NCI-H510A treated with DMSO at 0.1 percent for 48 hours (cell line): ENCODE data around the gene CRYGD.
"Not testable (repeated sequence)": the region's sequence is repeated elsewhere in the genome, so short reads cannot be mapped to it uniquely, and the experiment has no call there.

ENCODE experiments used
- DNase-seq: peaks from one replicate; lab custom pipeline; 2025; lab: John Stamatoyannopoulos, UW

The CRYGD gene

DNA sequence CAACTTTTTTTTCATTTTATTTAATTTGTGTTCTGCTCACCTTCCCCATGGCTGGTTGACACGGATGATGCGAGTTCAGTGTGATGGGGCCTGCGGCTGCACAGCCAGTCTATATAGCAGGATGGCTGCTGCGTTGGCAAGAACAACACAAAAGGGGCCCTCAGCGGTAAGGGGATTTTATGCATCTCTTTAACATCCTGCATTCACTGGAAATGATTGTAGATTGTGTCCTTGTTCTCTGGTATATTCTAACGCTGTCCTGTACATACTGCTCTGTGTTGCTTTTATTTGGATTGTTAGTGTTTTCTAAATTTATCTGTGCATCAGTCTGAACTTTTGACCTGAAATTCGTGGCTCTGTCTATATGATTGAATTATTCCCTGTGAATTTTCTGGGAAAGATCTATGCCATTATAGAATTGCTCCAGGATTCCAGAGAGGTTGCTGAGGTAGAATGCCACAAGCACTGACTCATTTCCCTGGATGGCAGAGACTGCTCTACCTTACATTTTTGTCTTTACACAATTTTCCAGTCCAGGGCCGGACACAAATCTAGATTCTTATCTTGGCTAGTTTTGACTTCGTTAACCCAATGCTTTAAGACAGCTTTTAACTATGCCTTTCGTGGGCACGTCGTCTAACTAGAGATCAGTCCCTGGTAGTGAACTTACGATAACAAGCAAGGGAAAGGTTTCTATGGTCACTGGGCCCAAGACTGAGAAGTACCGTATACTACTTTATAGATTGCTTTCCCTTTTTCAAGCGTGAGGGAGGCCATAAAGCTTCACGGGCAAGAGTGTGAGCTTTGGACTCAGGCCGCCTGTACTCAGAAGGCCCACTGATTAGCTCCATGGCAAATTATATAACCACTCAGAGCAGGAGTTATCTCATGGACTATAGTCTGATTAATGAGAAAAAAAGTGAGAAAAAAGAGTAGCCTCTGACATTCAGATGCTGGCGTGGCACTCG, 5.7 kb upstream of the CRYGD start, which contains the start of gene CRYGC:
Gene CRYGC (minus strand): TSS at position 85 of the 968 bp plus-strand sequence. CDS start 36 bp downstream, at position 49.
- DNase-seq, result no peak

DNA sequence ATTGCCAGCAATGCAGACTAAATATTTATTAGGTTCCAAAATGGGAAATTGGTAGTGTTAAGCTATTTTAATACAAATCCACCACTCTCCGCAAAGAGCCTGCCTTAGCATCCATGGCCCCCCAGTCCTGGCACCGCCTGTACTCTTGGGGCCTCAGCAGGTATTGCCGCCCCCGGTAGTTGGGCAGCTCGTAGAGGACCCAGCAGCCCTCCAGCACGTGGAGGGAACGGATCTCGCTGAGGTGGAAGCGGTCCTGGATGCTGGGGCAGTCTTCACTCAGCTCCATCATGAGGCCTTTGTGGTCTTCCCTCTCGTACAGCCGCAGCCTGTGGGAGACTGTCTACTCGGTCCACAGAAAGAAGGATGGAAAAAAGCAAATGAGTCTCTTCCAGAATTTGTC, 3.8 kb upstream of the CRYGD start:
- DNase-seq, result no peak

DNA sequence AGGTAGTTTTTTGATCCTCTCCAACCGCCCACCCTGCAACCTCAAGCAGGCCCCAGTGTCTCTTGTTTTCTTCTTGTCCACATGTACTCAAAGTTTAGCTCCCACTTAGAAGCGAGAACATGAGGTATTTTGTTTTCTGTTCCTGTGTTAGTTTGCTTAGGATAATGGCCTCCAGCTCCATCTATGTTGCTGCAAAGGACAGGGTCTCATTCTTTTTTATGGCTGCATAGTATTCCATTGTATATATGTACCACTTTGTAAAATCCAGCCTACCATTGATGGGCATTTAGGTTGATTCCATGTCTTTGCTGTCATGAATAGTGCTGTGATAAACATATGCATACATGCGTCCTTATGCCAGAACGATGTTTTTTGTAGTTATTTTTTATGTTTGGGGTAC, 2.8 kb upstream of the CRYGD start:
- no peak for DNase-seq

DNA sequence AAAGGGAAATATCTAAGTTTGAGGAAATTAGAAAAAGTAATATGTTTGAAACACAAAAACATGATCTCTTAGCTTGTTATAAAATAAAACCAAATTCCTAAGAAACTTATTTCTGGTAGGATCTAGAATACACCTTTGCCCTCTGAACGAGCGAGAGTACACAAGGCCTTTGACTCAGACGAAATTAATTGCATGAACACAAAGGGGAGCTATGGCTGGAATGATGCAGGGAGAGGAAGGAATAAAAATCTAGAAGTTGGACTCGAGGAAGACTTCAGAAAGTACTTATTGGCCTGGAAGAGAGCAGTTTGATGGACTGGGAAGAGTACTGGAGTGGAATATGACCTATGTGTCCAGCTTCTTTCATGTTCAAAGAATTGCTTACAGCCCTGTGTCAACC, 927 bp upstream of the CRYGD start:
- DNase-seq, result no peak

DNA sequence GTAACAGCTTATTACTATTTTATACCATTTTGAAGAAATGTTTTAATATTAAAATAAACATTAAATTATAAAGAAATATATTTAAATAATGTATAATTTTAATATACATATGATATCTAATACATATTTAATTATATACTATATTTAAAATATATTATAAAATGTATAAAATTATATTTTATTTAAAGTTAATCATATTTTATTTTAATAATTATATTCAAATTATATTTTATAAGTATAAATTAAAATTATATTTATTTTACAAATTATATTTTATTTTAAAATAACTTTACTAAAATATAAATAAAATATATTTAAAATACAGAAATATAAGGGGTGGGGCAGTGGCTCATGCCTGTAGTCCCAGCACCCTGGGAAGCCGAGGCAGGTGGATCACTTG, 2.1 kb downstream of the CRYGD start:
- DNase-seq, result no peak

DNA sequence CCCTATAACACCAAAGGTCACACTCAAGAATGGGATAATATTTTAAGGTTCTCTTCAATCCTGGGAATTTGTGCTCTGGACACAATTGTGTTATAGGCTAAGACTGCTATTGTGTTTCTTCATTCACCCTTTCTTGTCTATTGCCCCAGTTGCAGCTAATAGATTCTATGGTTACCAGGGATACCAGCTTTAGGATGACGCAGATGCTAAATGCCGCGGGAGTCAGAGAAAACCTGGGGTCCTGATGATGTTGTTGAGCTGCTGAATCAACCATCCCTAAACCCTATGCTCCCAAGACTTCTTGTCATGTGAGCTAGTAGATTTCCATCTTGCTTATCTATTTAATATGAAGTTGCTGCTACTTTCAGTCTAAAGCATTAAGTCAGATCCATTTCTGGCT, 5.4 kb downstream of the CRYGD start:
- no peak for DNase-seq

DNA sequence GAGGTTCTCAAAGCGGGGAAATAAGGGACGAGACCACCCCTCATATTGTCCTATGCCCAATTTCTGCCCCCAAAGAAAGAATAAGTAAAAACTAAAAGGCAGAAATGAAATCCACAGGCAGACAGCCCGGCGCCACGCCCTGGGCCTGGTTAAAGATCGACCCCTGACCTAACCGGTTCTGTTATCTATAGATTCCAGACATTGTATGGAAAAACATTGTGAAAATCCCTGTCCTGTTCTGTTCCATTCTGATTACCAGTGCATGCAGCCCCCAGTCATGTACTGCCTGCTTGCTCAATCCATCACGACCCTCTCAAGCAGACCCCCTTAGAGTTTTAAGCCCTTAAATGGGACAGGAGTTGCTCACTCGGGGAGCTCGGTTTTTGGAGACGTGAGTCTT, 6.9 kb downstream of the CRYGD start:
- DNase-seq, result not testable (repeated sequence)

DNA sequence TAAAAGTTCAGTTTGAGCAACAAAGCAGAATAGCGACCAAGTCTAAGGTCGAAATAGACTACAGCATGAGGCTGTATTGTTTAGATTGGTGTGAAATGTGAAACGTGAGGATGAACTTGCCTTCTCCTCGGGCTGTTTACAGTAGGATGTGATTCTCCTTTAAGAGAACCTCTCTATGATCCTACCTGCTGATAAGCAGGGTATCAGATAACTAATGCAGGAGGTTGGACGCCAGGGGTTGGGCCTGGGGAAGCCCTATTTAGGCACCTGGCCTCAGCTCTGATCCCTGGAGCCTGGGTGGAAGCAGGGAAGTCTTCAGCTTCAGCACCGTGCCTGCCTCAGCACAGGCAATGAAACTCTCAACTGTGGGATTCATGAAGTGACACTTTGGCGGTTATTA, 11.4 kb downstream of the CRYGD start:
- peak; percentile 85 for DNase-seq

DNA sequence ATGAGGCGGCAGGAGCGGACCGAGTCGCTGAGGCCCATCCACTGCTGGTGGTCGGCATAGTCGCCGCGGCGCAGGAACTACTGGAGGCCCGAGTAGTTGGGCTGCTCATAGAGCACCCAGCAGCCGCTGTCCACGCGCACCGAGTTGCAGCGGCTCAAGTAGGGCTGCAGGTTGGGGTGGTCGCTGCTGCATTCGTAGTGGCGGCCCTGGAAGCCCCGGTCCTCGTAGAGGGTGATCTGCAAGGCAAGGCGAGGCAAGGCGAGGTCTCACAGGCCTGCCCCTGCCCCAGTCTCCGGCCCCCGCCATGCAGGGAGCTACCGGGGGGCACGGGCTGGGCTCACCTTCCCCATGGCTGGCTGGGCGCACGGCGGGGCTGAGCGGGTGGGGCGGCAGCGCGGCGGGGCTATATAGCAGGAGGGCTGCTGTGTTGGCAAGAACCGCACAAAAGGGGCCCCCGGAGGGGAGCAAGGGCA, 12.0 kb downstream of the CRYGD start:
- not testable (repeated sequence) for DNase-seq

DNA sequence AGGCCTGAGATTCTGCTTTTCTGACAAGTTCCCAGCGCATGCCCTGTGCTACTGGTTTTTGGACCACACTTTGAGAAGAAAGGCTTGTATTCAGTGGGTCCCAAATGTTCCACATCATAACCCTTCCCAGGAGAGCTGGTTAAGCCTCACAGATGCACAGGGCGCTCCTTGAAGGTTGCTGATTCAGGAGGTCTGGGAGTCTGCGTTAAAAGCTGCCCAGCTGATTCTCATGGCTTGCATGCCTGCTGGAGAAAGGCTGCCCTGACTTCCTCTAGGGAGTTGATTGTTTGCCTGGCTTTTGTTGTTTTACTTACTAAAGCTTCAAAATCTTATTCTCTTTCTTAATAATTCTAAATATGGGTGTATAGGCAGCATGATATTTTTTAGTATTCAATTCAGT, 20.7 kb downstream of the CRYGD start:
- DNase-seq, result no peak

DNA sequence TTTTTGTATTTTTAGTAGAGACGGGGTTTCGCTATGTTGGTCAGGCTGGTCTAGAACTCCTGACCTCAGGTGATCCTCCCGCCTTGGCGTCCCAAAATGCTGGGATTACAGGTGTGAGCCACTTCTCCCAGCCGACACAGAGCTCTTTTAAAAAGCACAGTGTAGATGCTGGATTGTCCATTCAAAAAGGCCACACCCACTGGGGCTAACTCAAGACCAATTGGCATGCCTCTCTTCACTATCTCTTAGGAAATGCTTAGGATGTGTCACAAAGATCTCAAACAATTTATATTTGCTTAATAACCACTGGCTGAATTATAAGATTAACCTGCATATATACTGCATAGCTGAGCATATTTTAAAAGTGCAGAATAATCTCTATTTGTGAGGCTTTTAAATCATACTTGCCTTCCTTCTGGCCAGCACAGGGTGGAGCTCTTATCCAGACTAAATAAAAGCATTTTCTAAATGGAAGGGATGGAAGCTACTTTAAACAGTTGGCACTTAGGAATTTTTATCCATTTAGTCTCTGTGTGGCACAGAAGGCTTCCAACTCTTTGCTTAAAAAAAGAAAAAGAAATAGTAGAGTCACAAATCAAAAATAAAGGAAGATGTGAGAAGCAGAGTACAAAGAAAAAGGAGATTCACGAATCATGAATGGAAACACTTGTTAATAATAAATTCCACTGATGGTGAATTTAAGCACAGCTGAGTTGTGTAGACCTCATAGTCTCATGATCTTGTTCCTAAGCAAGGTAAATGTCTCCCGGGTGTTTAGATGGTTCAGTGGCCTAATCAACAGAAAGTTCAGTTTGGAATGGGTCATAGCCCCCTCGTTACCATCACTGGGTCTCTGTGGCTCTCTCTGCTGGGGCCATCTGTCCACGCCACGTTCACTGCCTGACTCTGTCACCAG, 22.4 kb downstream of the CRYGD start:
- DNase-seq, result peak; percentile 71

DNA sequence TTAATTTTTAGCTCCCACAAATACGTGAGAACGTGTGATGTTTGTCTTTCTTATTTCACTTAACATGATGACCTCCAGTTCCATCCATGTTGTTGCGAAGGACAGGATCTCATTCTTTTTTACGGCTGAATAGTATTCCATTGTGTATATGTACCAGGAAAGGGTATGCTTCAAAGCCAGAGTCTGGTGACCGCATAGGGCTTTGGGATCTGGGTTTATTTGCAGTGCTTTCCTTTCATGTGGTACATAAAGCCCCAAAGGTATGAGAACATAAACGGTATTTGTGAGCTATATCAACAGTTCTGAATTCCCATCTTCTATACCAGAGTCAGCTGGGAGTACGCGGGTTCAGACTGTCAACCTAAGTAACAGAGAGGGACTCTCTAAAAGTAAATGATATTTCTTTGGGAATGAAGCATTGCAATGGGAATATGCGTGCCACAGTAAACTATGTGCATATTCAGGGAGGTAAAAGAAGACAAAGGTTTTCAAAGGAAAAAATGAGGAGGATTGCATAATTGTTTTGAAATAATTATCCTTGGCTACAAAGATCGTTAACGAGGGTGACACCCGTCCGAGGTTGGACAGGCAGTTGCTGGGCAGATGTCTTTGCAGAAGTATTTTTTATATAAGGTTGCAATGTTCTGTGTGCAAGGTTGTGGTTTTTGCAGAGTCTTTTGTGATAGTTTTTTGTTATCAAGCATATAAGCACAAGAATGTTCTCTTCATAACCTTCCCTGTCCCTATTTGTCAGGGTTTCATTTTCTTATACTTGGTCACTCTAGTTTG, 24.4 kb downstream of the CRYGD start:
- no peak for DNase-seq

DNA sequence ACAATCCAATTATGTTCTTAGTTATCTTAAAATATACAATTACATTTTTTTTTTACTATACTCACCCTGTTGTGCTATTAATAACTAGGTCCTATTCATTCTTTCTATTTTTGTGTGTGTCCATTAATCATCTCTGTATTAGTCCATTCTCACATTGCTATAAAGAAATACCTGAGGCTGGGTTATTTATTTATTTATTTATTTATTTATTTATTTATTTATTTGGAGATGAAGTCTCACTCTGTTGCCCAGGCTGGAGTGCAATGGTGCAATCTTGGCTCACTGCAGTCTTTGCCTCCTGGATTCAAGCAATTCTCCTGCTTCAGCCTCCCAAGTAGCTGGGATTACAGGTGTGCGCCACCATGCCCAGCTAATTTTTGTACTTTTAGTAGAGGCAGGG, 25.6 kb downstream of the CRYGD start:
- DNase-seq, result not testable (repeated sequence)

DNA sequence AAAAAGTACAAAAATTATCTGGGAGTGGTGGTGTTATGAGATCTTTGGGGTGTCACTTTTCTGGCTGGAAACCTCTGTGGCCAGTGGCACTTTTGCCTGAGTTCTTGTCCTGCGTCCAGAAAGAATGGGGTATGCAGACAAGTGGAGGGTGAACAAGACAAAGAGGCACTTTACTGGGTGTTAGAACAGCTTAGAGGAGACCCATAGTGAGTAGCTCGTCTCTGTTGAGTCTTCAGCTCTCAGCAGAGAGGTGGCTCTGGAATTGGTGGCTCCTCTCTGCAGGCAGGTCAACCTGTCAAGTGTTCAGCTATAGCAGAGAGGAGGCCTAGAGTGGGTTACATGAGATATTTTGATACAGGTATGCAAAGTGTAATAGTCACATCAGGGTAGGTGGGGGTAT, 26.1 kb downstream of the CRYGD start:
- DNase-seq, result no peak

DNA sequence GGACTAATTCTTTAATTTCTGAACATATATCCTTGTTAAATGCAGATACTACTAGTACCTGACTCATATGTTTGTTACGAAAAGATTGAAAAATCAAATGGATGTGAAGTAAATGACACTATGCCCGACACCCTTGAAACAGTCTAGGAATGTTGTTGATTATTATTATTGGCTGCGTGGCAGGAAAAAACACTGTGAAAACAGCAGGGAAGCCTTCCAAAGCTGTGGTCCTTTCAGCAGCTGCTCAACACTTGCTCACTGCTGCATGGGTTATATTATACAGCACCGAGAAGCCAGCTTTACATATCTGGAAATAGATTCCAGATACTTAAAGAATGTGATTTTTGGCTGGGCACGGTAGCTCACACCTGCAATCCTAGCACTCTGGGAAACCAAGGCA, 26.5 kb downstream of the CRYGD start:
- DNase-seq, result no peak

DNA sequence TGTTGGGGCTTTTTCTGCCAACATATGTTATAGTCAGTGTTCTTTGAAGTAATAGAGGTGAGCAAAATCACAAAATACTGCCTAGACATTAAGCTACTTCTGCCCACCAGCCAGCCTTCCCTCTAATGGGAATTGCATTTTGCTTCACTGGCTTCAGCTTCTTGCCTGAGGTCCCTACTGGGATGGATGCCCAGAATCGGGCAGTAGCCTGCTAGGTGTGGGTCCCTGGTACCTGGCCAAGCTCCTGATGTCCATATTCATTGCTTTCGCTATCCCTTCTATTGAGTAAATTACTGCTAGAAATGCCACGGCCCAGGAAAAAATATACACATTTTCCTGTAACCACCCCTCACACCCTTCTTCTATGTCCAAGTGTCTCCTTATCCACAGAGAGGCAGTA, 27.0 kb downstream of the CRYGD start:
- no peak for DNase-seq

DNA sequence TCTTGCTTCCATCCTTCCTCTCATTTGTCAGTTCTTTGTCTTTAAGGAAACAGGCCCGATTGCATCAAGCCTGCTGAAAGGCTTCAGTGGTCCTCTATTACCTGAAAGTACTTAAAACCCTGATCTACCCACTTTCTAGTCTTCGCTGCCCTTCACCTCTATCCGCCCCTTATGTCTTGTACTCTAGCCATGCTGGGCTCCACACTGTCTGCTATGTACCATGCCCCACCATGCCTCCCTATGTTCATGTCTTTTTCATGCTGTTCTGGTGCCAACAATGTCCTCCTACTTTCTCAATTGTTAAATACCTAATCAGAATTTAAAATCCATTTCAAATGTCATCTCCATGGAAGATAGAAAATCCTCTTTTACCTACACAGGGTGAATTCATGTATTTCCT, 28.2 kb downstream of the CRYGD start:
- no peak for DNase-seq

DNA sequence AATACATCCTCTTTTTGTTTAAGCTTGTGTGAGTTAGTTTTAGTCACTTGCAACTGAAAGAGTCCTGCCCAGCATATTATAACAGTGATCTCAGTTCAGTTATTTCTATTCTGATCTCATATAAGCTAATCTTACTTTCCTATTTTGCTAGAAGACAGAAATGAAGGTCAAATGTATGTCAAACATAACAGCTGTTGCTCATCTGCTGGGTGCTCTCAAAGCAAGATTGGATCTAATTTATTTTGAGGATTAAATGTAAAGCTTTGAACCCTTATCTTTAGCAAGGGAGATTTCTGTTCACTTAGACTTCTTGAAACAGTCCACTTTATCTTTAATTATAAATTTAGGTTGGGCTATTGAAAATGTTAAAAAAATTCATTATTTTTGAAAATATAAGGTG, 31.2 kb downstream of the CRYGD start:
- DNase-seq, result no peak

DNA sequence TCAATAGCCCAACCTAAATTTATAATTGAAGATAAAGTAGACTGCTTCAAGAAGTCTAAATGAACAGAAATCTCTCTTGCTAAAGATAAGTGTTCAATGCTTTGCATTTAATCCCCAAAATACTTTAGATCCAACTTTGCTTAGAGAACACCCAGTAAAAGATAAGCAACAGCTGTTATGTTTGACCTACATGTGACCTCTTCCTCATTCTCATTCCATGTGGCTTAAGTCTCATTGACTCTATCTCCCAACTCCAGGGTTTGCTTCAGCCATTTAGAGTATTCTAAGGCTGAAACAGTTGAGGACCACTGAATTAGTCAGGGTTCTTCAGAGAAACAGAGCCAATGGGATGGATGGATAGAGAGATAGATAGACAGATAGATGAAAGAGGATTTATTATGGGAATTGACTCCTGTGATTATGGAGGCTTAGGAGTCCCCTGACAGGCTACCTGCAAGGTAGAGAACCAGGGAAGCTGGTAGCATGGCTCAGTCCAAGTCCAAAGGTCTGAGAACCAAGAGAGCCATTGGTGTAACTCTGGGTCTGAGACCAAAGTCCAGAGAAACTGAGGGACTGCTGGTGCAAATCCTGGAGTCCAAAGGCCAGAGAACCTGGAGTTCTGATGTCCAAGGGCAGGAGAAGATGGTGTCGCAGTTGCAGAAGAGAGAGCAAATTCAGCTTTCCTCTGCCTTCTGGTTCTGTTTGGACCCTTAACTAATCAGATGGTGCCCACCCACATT, 32.1 kb downstream of the CRYGD start:
- DNase-seq, result no peak

DNA sequence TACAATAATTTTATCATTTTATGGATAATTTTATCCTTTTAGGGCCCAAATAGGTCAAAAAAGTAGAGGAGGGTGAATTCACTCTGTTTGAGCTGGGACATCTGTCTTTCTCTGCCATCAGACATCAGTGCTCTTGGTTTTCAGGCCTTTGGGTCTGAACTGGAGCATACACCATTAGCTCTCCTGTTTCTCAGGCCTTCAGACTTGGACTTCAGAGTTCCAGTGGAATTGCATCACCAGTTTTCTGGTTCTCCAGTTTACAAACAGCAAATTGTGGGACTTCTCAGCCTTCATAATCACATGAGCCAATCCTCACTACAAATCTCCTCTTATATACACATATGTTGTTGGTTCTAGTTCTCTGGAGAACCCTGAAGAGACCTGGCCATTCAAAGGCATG, 33.9 kb downstream of the CRYGD start:
- no peak for DNase-seq

DNA sequence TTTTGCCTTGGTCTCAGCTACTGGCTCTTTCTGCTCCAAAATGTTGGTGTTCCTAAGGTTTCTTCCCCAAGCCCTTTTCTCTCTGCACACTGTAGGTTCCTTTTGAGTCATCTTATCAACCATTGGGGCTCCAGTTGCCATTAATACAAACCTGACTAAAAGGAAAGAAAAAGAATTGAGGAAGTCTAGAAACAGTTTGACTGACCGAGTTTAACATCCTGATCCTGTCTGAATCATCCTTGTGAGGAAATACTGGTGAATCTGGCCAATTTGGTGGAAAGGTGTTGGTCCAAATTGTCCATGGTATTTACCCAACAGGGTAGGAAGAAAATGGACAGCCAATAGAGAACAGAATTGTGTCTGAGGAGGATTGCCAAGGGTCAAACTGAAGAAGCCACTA, 38.3 kb downstream of the CRYGD start:
- no peak for DNase-seq
